G401.6 (cell line): ENCODE results near the gene ADCY5.

ENCODE experiments used
- FAIRE-seq: peaks from 2 replicates; lab custom pipeline; 2012; peaks lifted over from hg19 to GRCh38; lab: Jason Lieb, UNC

The ADCY5 gene

GRCh38 chr3:123385981-123386380, 62.9 kb downstream of the ADCY5 start:
- FAIRE-seq: no peak

GRCh38 chr3:123385499-123385898, 63.4 kb downstream of the ADCY5 start:
- FAIRE-seq: no peak

GRCh38 chr3:123385001-123385401, 63.9 kb downstream of the ADCY5 start:
- no peak for FAIRE-seq

GRCh38 chr3:123384256-123384655, 64.6 kb downstream of the ADCY5 start:
- FAIRE-seq: no peak

GRCh38 chr3:123383091-123384053, 65.5 kb downstream of the ADCY5 start:
- no peak for FAIRE-seq

- FAIRE-seq: no peak
Measured at GRCh38 chr3:123380261-123380660, 68.6 kb downstream of the ADCY5 start.

GRCh38 chr3:123379041-123379830, 69.7 kb downstream of the ADCY5 start:
- FAIRE-seq: no peak

GRCh38 chr3:123378409-123378915, 70.4 kb downstream of the ADCY5 start:
- FAIRE-seq: no peak

GRCh38 chr3:123377243-123377740, 71.6 kb downstream of the ADCY5 start:
- no peak for FAIRE-seq

- no peak for FAIRE-seq
Measured at GRCh38 chr3:123376451-123377242, 72.2 kb downstream of the ADCY5 start.

- FAIRE-seq: no peak
Measured at GRCh38 chr3:123375014-123375940, 73.6 kb downstream of the ADCY5 start.

GRCh38 chr3:123374016-123374415, 74.9 kb downstream of the ADCY5 start:
- FAIRE-seq: no peak

GRCh38 chr3:123373474-123373987, 75.4 kb downstream of the ADCY5 start:
- no peak for FAIRE-seq

GRCh38 chr3:123372686-123373473, 76.0 kb downstream of the ADCY5 start:
- no peak for FAIRE-seq

GRCh38 chr3:123371859-123372685, 76.8 kb downstream of the ADCY5 start:
- FAIRE-seq: no peak

GRCh38 chr3:123371426-123371825, 77.5 kb downstream of the ADCY5 start:
- FAIRE-seq: no peak

GRCh38 chr3:123370819-123371218, 78.1 kb downstream of the ADCY5 start:
- FAIRE-seq: no peak

GRCh38 chr3:123369085-123369484, 79.8 kb downstream of the ADCY5 start:
- FAIRE-seq: no peak
